Uterus (tissue), 2 donors: Measurements from ENCODE around the gene REG4.

ENCODE experiments used
- CTCF ChIP-seq, 4 experiments: fragments of 200-600 bp in 2 of 4; fragments of 450-650 bp in 2 of 4; sonication (generic) in 2 of 4; IDR thresholded peaks; one replicate each; pipeline ENCODE4 v1.5.1; 2016 to 2019; ENCODE audit warnings: antibody characterized with exemption in 4 of 4, mild to moderate bottlenecking in 2 of 4, moderate library complexity in 1 of 4
- POLR2A ChIP-seq, 2 donors: fragments of 450-650 bp; IDR thresholded peaks; one replicate each; pipeline ENCODE4 v1.6.1; 2016; ENCODE audit warnings: antibody characterized with exemption in 2 of 2, mild to moderate bottlenecking in 1 of 2, moderate library complexity in 1 of 2

DNA sequence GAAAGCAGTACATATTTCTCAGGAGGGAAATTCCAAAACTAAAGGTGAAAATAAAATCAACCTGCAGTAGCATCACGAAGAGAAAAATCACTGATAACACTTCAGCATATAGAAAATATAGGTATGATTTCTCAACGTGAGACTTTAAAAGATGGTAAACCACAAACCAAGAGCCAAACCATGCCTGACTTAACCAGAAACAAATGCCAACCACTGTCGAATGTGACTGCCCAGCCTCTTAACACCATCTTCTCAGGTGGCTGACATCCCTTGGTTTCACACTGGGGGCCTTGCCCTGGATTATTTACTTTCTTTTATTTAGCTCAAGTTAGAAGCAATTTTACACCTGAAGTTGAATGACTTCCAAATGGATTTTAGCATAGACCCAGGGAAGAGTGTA is 52.7 kb downstream of the REG4 start:
- TF ChIP-seq POLR2A (IDR thresholded peaks at IDR 0.05) (no peak), CTCF (IDR thresholded peaks at IDR 0.05) (no peak)
